Measurements from ENCODE around the gene WEE1. TPM values are rescaled to one million over a fixed set of nuclear protein-coding genes. Genes with fewer than 3 reads are reported as not detected.

WEE1 gene
- total RNA-seq, 2 donors from 2014 or later = 16.7 to 24.0 TPM

Other genes starting within 250 kb of the WEE1 start
- gene IPO7, start 189.0 kb upstream of the WEE1 start, total RNA-seq = 100 to 1,000 TPM; 107 to 169 TPM
- gene ZNF143, start 112.7 kb upstream of the WEE1 start, total RNA-seq = 10 to 100 TPM; 28.5 to 31.3 TPM
- 10 to 100 TPM; 39.4 to 57.0 TPM for gene SWAP70, start 90.4 kb downstream of the WEE1 start, total RNA-seq